Kidney epithelial cell (primary cell): ENCODE data around the gene RPS28. TPM values are rescaled to one million over a fixed set of nuclear protein-coding genes. Genes with fewer than 3 reads are reported as not detected.

ENCODE experiments used
- DNase-seq: peaks from one replicate; pipeline ENCODE4 v3.0.0-alpha.2; 2010; ENCODE audit warnings: low read depth
- H3K27me3 ChIP-seq: 2 replicates; pipeline ENCODE4 v1.6.0; 2011; ENCODE audit warnings: low read length; ENCODE audit not compliant: control insufficient read depth, insufficient read depth
- H3K36me3 ChIP-seq: 2 replicates; pipeline ENCODE4 v1.5.1; 2011; ENCODE audit warnings: low read length; ENCODE audit not compliant: control insufficient read depth, insufficient read depth
- H3K4me3 ChIP-seq: 2 replicates; pipeline ENCODE4 v1.5.1; 2011; ENCODE audit warnings: low read depth, mild to moderate bottlenecking, control low read depth, low read length
- CTCF ChIP-seq: IDR thresholded peaks from 2 replicates; pipeline ENCODE4 v1.5.1; 2011; ENCODE audit warnings: mild to moderate bottlenecking, moderate library complexity, low read length, control low read depth, inconsistent platforms; ENCODE audit not compliant: insufficient read depth, poor library complexity, severe bottlenecking
- total RNA-seq: library from RNA; depleted of rRNA; stranded (reverse); fragments of >200 nt; gene quantifications from 2 replicates; pipeline ENCODE4 v1.2.3, GENCODE V29; 2015

The RPS28 gene
- total RNA-seq, 1 donor from 2014 or later: 298 TPM

DNA sequence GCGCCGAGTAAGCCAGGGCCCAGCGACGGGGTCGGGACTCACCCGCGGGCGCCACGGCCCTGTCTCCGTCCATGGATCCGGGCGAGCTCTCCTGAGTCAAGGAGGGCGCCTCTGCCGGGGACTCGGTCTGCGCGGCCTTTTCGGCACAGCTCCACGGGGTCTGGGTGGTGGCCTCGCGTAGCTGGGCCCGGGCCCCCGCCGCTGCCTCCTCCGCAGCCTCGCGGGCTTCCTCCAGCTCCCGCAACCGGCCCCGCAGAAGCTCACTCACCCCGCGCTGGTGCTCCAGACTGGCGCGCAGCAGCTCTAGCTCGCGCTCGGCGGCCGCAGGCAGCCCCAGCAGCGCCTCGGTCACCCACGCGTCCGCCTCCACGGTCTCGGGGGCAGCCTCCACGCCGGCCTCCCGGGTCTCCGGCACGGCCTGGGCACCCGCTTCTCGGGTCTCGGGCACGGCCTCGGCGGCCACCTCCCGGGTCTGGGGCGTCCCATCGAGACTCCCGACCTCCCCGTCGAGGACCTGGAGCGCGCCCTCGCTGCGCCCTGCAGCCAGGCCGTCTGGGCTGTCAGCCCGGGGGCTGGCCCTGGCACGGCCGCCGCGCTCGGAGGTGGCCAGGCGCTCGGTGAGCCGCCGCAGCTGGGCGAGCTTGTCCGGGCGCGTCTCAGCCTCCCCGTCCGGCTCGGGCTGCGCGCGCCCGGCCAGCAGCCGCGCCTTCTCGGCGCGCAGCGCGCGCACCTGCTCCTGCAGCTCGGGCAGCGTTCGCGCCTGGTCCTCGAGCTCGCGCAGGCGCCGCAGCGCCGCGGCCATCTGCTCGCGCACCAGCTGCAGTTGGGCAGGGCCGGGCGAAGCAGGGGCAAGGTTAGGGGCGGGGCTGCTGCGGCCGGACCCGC is 13.4 kb downstream of the RPS28 start:
- no peaks in the 10 kb centered on the region for H3K36me3 ChIP-seq
- DNase-seq: no peak
- TF ChIP-seq CTCF: no peak
- peak overlapping the region; percentile 5 for H3K4me3 ChIP-seq
- H3K27me3 ChIP-seq: peaks cover 31% of the 10 kb centered on the region

- Histone ChIP-seq H3K36me3 (no peaks in the 10 kb centered on the region), H3K4me3 (peak overlapping the region; percentile 5)
- TF ChIP-seq CTCF: peak; percentile 9
These were observed 14.2 kb downstream of the RPS28 start for GRCh38 chr19:8335343-8336071.

DNA sequence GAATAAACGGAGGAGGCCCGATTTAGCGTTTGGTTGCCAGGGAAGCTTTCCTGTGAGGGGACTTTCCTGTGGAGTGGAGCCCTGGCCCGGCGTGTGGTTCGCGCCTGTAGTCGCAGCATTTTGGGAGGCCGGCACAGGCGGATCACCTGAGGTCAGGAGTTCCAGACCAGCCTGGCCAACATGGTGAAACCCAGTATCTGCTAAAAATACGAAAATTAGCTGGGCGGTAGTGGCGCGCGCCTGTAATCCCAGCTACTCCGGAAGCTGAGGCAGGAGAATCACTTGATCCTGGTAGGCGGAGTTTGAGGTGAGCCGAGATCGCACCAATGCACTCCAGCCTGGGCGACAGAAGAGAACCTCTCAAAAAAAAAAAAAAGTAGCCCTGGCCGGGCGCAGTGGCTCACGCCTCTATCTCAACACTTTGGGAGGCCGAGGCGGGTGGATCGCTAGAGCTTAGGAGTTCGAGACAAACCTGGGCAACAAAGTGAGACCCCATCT is 14.8 kb downstream of the RPS28 start:
- no peak for DNase-seq
- H3K27me3 ChIP-seq: peaks cover 36% of the 10 kb centered on the region
- TF ChIP-seq CTCF: no peak
- no peak overlapping the region for H3K4me3 ChIP-seq
- no peaks in the 10 kb centered on the region for H3K36me3 ChIP-seq

More at GRCh38 chr19:8335343-8336071, 14.2 kb downstream of the RPS28 start:
- peaks cover 34% of the 10 kb centered on the region for H3K27me3 ChIP-seq
- DNase-seq: no peak

DNA sequence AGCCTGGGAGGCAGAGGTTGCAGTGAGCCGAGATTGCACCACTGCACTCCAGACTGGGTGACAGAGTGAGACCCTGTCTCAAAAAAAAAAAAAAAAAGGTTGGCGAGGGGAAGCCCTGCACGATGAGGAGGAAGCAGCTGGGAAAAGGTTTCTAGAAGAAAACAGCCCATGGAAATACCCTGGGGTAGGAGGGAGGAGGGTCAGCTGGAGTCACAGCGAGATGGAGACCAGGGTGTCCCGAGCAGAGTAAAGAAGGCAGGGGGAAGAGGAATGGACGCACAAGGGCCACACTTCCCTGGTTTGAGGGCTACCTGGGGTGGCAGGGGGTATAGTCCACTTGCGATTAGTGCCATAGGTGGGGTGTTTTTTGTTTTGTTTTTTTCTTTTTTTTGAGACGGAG is 15.4 kb downstream of the RPS28 start:
- Histone ChIP-seq H3K36me3 (no peaks in the 10 kb centered on the region), H3K27me3 (peaks cover 36% of the 10 kb centered on the region), H3K4me3 (no peak overlapping the region)
- DNase-seq: no peak
- no peak for TF ChIP-seq CTCF

- TF ChIP-seq CTCF: no peak
These were observed 16.4 kb downstream of the RPS28 start for GRCh38 chr19:8337728-8338127.

More at GRCh38 chr19:8337728-8338127, 16.4 kb downstream of the RPS28 start:
- Histone ChIP-seq H3K4me3 (no peak overlapping the region), H3K36me3 (no peaks in the 10 kb centered on the region), H3K27me3 (peaks cover 43% of the 10 kb centered on the region)
- DNase-seq: no peak
